Urothelium cell line (cell line): ENCODE data around the gene NEDD4L.
A peak's percentile ranks its signal among the peaks of the same experiment; 100 is the strongest.

Experiments used
- DNase-seq: peaks from one replicate; pipeline ENCODE4 v3.0.0; 2011; ENCODE audit warnings: low spot score, mixed read lengths
- FAIRE-seq: peaks from 2 replicates; lab custom pipeline; 2011; peaks lifted over from hg19 to GRCh38; lab: Jason Lieb, UNC

The NEDD4L gene

DNA sequence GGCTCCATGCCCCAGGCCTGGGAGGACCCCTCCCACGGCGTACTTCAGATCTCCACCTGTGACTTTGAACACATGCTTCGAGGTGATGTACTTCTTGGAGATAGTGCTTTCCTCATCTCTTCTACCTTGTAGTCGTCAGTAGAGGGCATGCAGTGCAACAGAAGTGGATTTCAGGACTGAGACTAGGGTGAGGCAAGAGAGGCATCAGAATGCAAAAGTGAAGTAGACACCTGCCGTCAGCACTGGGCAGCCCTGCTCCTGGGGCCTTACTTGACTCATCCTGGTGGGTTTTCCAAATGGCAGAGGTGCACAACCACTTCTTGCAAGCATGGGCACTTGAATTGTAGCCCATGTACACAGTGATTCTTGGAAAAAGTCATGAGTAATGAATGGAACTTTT, 258.8 kb downstream of the NEDD4L start:
- DNase-seq = no peak
- FAIRE-seq = no peak

DNA sequence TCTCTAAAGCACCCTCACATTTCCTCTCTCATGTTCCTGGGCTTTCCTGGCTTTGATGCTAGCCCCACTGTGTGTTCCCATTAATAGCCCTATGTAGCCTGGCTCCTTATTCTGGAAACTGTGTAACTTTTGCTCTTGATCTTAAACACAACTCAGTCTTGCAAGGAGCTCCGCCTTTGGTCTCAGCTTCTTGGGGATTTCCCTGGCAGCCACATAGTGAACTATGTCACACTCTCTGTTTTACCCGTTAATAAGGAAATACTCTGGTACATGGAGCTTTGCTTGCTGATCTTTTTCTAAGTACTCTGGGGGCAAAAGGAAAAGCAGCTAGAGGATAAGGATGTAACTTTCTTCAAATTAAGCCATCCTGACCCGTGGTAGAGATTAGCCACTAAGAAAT, 259.3 kb downstream of the NEDD4L start:
- FAIRE-seq (no peak), DNase-seq (no peak)

DNA sequence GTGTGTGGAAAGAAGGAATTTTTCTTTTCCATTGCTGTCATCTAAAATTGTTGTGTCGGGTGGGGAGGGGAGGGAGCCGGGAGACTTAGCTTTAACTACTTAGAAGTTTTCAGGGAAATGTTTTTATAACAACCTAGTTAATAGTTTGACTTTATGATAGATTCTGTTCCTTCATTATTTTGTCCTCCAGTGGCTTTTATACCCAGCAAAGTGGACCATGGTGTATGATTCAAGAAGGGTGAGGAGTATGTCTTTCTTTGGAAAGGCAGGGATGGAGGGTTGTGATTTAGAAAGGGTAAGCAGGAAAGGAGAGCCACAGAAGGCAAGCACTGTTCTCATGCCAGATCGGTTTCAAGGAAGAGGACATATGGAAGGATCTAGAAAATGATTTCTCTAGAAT, 261.8 kb downstream of the NEDD4L start:
- FAIRE-seq (no peak), DNase-seq (no peak)

DNA sequence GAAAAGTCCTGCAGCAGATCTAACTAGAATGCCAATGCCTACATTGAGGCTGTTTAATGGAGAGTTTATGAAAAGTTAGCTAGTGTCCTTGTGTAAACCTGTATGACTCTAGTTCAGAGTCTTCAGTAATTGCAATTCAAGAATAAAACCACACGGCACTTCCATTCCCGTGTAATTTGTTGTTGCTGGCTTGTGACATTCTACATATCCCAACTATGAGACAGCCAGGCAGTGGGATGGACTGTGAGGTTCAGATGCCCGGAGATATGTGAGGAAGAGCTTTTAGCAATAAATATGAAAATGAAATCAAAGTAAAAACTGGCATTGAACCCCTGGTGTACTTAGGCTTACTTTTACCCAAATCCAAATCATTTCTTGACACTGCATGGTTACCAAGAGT, 263.4 kb downstream of the NEDD4L start:
- FAIRE-seq = no peak
- no peak for DNase-seq

DNA sequence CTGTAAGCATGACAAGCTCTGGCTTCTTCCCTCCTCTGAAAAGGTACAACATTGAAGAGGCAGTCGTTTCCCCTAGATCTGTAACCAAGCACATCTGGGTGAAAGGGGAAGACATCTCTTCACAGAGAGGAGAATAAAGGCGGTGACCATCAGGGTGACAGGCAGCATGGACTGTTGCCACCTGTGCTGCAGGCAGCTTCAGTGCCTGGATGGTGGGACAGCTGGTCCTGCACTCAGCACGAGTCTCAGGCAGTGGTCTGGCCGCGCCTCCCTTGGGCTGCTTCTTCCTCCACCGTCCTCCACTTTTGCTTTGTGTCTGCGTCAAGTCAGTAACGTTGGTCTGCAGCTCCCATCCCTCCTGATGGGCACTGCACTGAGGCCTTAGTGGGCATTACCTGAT, 264.4 kb downstream of the NEDD4L start:
- DNase-seq = no peak
- FAIRE-seq = no peak

DNA sequence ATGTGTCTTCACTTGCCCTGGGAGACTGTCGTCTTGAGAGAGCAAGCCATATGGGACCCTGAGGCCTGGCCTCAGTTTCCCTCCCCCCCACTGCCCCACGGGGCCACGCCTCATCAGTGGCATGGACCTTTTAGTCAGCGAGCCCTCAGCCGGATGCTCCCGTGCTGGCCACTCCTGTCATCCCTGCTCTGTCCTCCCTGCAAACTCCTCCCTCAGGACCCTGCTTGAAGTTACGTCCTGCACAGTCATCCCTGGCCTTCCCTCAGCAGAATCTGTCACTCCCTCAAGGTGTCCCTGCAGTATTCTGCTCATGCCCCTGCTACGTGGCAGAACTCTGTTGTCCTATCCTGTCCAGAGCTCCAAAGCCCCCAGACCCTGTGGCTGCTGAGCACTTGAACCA, 265.1 kb downstream of the NEDD4L start:
- FAIRE-seq = no peak

DNA sequence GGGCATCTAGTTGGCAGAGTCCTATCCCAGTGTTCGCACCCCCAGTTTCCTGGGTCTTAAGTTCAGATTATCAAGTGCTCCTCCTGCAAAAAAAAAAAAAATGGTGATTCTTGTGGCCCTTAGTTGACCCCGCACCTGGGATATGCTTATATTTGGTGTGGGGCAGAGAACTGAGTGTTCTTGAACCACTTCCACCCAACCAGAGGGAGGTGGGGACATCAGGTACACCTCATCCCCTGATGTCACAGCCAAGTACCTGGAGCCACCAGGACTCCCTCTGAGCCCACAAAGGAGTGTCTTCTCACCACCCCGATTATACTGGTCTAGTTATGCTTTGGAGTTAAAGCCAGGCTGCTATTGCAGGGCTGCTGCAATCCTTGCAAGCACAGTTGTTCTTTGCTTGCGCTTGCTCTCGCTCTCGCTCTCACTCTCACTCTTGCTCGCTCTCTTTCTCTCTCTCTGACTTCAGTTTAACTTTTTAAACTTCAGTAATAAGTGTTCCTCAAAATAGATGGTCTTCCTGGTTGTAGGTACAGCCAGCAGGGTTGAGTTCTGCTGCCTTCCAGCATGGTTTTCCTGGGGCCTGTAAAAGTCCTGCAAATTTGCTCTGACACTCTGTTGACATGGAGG, 265.7 kb downstream of the NEDD4L start:
- FAIRE-seq (no peak), DNase-seq (no peak)

More for the DNA sequence above, 265.1 kb downstream of the NEDD4L start:
- no peak for DNase-seq

DNA sequence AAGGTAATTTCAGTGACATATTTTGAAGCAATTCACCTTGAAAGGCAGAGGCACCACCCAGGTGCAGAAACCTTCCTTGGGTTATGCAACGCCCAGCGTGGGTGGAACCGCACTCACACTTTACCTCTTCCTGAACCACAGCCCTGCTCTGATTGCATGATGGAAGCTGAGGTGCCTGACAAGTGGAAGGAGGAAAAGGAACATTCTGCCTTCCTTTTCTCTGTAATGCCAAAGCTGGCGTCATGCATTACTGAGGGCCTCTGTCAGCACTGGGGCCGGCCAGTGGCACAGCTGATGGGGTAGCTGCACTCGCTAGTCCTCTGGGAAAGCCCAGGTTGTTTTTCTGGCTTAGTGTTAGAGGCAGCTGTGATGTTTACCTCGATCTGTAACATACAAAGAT, 266.5 kb downstream of the NEDD4L start:
- DNase-seq (peak; percentile 22), FAIRE-seq (no peak)

DNA sequence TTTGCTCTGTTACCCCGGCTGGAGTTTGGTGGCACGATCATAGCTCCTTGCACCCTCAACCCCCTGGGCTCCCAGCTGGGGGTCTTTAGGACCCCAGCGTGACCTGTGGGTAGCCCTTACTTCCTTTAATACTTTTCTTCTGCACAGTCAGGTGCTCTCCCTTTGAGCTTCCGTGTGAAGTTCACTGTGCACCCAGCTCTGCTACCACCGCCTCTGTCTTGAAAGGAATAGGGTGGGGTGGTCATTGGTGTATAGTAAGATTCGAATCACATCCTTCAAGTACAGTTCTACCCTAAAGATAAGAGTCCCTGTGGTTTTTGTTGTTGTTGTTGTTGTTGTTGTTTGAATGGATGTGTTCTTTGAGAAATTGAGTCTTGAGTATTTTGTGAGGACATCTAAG, 267.4 kb downstream of the NEDD4L start:
- FAIRE-seq (no peak), DNase-seq (no peak)

DNA sequence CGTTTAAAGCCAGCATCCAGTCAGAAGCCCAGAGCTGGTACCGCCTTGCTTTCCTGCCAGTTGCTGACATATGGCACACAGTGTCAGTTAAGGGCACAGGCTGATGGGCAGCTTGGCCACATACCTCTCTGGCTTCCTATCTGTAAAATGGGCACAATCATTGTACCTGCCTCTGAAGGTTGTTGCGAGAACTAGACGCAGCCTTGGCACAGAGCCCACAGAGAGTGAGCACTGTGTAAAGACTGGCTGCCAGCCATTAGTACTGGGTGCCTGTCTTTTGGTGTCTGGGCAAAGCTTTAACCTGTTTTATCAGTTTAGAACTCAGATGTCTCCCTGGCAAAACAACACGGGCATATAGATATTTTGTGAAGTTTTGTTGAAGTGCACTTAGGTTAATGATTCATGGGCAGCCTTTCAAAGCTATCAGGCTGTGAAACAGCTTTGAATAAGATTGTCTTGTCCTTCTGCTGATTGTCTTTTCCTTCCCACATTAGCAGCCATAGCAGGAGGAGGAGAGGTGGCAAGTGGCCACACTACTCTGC, 269.5 kb downstream of the NEDD4L start:
- no peak for DNase-seq
- FAIRE-seq = no peak

DNA sequence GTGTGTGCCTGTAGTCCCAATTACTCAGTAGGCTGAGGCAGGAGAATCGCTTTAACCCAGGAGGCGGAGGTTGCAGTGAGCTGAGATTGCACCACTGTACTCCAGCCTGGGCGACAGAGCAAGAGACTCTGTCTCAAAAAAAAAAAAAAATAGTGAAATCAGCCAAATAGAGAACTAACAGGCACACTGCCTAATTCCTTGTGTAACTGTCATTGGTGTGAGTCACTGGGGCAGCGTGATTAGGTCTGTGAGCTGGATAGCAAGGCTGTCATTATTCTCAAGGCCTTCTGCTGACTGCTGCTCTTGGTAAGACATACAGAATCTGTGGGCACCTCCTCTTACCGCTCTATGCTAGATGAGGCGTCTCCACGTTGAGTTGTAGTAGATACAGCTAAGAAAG, 270.3 kb downstream of the NEDD4L start:
- FAIRE-seq (no peak), DNase-seq (peak; percentile 68)

DNA sequence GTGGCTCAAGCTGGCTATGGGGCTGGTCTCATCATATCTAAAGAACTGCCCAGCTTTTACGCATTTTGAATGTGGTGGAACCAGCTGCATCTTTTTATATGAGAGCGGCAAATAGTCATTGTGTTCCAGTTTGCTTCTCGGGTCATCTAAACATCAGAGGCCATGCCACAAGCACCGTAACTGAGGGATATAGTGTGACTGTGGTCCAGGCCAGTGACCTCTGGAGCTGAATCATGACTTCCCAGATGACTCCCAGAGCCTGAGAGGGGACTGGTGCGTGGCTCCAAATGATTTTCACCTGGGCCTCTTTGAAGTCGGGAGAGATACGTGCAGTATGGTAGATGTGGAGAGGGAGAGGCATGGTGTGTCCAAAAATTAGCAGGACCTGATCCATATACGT, 271.0 kb downstream of the NEDD4L start:
- DNase-seq (no peak), FAIRE-seq (no peak)

DNA sequence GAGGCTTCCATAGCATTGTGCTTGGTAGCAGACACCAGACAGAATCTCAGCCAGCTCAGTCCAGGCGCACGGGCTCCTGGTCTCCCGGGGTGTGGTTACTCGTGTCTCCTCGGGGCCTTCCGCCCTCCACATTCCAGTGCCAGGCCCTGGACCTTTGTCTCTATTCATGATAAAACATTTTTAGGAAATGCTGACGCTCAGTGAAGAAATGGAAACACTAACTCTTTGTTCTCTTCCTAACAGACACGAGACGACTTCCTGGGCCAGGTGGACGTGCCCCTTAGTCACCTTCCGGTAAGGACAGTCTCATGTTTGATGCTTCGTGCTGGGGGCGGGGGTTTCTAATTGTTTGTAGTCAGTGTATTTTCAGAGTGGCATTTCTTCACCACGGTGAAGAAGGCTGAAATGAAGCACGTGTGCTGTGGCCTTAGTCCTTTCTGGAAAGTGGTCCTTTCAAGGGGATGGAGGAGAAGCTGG, 271.8 kb downstream of the NEDD4L start:
- FAIRE-seq (peak; percentile 35), DNase-seq (peak; percentile 70)

DNA sequence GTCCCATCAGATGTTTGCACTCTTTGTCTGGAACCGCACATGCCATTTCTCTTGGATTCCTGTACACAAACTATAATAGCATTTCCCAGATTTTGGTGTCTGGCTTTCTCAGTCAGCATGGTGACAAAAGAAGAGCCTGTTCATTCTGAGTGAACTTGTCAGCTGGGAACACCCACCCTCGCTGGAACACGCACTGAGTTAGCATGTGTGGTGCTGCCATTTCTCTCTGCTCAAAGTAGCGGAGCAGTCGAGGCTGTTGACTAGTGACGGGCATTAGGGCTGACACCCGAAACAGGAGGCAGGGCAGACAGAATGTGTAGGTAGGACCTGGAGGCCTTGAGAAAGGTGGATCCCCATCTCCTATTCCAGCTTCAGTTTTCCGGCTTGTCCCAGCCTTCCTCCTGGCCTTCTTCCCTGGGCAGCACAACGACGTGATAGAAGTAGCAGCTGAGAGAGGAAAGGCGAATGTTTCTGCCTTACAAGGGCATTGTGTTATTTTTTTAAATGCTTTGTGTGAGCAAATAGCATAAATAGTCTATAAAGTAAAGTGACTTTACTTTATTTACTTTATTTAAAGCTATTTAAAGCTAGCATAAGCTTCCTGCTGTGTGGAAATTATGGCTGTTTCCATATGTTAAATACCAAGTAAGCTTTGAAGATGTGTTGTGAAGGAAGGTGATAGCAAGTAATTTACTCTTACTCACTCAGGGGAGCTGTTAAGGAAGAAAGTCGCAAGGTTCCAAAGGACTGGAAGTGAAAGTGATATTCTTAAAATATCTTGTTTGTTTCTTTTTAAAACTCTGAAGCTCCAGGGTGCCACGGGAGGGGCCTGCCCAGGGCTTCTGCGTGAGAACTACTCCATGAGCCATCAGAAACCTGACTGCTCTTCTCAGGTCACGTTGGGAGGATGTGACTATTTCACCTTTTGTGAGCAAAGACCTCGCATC, 272.6 kb downstream of the NEDD4L start:
- DNase-seq (no peak), FAIRE-seq (no peak)

DNA sequence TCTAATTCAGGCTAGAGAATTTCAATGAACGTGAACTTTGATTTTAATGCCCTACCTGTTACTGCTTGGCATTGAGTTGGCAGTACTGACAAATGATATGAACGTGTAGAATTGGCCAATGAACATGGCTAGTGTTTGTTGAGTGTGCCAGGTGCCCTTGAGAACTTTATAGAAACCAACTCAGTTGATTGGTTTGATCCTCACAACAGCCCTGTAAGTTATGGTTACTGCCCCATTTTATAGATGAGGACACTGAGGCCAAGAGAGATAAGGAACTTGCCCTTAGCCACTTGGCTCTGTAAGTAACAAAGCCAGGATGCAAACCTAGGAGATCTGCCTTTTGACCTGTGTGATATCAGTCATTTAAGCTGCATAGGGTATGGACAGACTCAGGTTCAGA, 275.7 kb downstream of the NEDD4L start:
- FAIRE-seq (no peak), DNase-seq (no peak)

DNA sequence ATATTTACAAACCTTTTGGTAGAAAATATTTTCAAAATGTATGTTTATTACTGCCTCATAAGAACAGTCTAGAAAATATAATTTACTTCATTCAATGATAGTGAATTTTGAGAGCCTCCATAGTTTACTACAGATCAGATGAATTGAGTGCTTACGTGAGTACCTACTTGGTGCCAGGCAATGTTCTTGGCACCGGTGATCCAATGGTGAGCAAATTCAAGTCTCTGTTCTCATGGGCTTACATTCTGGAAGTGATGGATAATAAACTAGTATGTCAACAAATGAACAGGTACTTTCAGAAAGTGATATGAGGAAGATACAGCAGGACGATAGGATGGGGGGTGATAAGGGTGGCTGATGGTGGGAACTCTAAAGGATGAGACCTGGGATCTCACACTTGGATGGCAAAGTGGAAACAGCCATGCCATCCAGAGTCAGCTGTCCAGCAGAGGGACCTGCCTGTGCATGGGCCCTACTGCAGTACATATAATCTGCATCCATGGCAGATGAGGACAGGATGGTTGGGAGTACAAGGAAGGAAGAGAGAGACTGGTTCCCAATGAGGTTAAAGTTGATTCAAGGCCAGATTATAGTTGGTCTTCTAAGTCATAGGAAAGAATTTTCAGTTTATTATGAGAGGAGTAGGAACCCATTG, 277.0 kb downstream of the NEDD4L start:
- FAIRE-seq (no peak), DNase-seq (no peak)

DNA sequence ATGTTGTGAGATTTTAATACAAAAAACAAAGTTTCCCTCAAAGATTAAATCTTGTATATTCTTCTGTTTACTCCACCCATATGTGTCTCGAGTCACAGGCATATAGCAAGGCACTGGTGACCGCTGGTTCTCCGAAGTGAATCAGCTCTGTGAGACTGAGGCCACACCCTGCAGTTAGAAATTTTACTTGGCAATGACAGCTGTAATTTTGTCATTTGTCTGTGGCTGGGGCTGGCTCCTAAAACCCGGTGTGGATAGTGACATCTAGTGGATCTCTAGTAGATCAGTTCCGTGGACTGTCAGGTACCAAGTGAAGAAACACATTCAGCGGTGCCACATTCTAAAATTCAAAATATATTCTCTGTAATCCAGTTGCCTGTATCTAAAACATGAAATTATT, 278.0 kb downstream of the NEDD4L start:
- DNase-seq = peak; percentile 51
- FAIRE-seq = no peak

DNA sequence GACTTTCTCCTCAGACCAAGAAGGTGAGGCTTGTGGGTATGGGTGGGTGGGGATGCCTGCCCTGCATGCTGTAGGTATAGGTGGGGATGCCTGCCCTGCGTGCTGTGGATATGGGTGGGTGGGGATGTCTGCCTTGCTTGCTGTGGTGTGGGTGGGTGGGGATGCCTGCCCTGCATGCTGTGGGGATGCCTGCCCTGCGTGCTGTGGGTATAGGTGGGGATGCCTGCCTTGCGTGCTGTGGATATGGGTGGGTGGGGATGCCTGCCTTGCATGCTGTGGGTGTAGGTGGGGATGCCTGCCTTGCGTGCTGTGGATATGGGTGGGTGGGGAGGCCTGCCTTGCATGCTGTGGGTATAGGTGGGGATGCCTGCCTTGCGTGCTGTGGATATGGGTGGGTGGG, 278.4 kb downstream of the NEDD4L start:
- no peak for FAIRE-seq
- no peak for DNase-seq

DNA sequence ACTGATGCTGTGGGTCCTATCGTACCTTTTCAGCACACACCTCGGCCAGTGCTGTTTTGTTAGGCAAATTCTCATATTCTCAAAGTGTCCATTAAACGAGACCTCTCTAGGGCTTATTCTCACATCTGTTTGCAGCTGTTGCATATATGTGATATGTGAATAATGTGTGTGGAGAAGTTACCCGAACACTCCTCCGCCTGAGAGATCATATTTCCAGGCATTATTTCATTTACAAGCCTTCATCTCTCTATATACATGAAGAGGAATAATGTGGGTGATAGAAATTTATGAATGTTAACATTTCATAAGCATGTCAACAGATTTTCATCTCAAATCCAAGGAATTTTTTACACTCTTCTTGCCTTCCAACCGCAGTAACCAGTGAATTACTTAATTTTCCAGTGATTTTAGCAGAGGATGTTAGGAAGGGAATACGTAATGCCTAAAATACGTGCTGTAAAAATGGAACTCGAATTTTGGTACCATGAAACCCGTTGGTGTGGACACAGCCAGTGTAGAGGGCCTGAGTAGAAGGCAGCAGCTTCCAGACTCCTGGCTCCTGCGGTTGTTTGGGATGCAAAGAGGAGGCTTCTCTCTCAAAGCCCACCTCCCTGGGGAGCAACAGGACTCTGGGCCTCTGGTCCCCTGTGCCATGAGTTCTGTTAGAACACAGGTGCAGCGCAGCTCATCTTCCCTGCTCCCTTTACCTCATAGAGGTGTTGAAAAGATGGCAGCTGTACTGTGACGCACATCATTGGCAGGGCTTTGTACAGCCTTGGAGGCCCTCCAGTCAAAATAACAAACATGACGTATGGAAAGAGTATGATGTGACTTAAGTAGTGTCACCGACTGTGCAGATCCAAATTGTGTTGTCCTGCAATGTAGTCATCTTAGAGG, 280.1 kb downstream of the NEDD4L start:
- DNase-seq (no peak), FAIRE-seq (no peak)

DNA sequence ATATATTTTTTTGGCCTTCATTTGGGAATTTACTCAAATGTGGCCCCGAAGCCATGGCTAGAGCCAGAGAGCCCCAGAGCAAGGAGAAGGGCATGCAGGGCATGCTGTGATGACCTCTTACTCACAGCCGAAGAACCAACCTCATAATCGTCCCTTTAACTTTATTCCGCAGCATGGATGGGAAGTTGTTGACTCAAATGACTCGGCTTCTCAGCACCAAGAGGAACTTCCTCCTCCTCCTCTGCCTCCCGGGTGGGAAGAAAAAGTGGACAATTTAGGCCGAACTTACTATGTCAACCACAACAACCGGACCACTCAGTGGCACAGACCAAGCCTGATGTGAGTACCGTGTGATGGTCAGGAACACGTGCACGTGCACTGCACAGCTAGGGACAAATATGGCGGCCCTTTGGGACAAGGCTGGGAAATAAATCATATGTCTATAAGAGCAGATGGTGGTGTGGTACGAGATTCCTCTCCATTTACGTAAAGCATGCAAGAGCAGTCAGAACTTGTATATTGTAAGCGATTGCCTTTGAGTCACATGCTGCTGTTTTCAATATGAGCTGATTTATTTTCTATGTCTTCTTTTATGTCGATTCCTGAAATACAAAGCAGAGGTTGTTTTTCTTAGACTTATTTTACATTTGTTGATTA, 280.9 kb downstream of the NEDD4L start:
- no peak for FAIRE-seq

More for the DNA sequence above, 280.9 kb downstream of the NEDD4L start:
- no peak for DNase-seq
